ENCODE results near the gene TEKTIP1.
A peak's percentile ranks its signal among the peaks of the same experiment; 100 is the strongest.
"Not testable (repeated sequence)": the region's sequence is repeated elsewhere in the genome, so short reads cannot be mapped to it uniquely, and the experiment has no call there.

TEKTIP1 gene

DNA sequence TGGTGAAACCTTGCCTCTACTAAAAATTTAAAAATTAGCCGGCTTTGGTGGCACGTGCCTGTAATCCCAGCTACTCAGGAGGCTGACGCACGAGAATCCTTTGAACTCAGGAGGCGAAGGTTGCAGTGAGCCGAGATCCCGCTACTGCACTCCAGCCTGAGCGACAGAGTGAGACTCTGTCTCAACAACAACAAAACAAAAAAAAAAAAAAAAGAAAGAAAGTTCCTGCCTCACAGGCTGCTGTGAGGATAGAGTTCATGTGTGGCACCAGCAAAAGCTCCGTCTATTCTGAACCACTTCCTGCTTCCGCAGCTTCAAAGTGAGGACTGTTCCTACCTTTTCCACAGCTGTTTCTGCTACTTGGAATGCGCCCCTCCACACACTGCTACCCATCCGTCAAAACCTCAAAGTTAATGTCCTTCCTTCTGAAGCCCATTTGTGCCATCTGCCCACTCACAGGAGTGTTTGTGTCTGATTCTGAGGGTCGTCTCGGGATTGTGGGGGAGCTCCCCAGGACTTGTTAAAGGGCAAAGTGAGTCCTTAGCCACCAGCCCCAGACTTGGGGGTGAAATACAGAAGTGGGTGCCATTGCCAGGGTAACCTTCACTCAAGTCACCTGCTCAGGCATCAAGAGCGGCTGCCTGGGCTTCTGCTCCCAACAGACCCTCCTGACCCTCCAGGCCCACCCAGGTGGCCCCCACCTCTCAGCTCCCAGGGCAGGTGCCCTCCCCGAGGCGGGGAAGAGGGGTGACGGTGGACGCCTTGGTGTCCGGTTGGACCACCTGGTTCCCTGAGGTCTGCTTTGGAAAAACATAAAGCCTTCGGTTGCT, 15.5 kb downstream of the TEKTIP1 start:
- peaks cover 41% of the 10 kb centered on the region for H3K4me1 Mint-ChIP-seq
- no peaks in the 10 kb centered on the region for H3K9me3 Mint-ChIP-seq
- no peaks in the 10 kb centered on the region for H3K27me3 Mint-ChIP-seq
- no peaks in the 10 kb centered on the region for H3K36me3 Mint-ChIP-seq
- peak overlapping the region; percentile 87 for H3K27ac Mint-ChIP-seq
- peak overlapping the region; percentile 97 for H3K4me3 Mint-ChIP-seq

DNA sequence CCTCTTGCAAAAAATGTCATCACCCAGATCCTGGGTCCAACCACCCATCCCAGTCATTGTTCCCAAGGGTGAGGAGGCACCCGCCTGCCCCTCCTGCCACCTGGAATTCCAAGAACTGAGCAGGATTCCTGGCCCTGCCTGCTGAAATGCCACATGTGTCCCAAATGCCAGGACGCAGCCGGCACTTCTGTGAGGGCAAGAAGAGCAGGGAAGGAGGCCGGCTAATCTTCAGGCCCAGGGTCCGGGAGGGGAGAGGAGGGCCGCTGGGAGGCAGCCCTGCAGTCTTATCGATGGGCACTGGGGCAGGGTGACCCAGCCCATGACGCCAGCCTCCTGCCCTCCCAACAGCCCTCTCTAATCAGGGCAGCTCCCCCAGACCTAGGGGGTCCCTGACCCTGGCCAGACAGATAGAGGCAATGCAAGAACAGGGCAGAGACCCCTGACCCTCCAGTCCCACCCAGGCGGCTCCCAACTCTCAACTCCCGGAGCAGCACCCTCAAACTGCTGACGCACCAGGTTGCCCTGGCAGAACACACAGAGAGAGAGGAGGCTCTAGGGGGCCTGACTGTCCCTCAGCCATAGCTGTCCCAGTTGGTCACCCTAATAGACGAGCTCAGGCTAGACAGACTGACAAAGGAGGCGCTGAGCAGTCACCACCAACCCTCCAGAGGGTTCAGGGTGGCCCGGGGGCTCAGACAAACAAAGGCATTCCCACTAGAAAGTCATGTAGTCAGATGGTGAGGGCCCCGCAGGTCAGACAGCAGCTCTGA, 16.9 kb downstream of the TEKTIP1 start:
- Mint-ChIP-seq H3K9me3 (no peaks in the 10 kb centered on the region), H3K4me3 (peak overlapping the region; percentile 97), H3K27me3 (no peaks in the 10 kb centered on the region), H3K27ac (peak overlapping the region; percentile 96), H3K4me1 (peaks cover 41% of the 10 kb centered on the region), H3K36me3 (no peaks in the 10 kb centered on the region)

DNA sequence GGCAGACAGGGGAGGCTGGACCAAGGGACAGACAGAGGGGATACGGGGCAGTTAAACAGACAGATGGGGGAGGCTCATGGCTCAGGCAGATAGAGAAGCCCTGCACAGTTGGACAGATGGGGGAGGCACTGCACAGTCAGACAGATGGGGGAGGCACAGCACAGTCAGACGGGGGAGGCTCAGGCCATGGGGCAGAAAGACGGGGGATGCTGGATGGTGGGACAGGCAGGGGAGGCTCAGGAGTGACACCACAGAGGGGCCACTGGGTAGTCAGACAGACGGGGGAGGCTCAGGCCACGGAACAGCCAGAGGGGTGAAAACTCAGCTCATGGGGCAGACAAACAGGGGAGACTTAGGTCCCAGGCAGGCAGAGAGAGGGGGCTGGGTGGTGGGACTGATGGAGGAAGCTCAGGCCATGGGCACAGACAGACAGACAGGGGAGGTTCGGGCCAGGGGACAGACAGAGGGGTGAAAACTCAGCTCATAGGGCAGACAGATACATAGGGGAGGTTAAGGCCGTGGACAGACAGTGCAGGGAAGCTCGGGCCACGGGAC, 17.5 kb downstream of the TEKTIP1 start:
- Mint-ChIP-seq H3K4me1 (peaks cover 39% of the 10 kb centered on the region), H3K9me3 (no peaks in the 10 kb centered on the region), H3K27me3 (no peaks in the 10 kb centered on the region), H3K4me3 (peak overlapping the region; percentile 97), H3K36me3 (no peaks in the 10 kb centered on the region), H3K27ac (peak overlapping the region; percentile 96)

DNA sequence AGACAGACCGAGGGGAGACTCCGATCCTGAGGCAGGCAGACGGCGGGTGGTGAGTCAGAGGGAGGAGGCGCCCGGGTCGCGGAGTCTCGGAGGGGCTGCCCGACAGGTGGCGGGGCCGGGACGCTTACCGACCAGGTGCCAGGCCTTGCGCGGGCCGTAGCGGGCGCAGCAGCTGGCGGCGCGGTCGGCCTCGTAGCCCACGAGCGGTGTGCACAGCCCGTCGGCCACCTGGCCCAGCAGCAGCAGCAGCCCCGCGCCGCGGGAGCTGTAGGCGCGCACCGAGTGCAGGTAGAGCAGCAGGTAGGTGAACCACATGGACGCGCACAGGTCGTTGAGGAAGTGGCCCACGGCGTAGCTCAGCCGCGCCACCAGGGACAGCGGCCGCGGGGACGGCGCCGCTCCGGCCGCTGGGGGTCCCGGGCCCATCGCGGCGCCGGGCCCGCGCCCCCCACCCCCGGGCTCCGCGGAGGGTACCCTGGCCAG, 18.0 kb downstream of the TEKTIP1 start:
- Mint-ChIP-seq H3K36me3 (no peaks in the 10 kb centered on the region), H3K27ac (peak overlapping the region; percentile 96), H3K27me3 (no peaks in the 10 kb centered on the region), H3K4me3 (peak overlapping the region; percentile 97), H3K4me1 (peaks cover 35% of the 10 kb centered on the region), H3K9me3 (no peaks in the 10 kb centered on the region)

DNA sequence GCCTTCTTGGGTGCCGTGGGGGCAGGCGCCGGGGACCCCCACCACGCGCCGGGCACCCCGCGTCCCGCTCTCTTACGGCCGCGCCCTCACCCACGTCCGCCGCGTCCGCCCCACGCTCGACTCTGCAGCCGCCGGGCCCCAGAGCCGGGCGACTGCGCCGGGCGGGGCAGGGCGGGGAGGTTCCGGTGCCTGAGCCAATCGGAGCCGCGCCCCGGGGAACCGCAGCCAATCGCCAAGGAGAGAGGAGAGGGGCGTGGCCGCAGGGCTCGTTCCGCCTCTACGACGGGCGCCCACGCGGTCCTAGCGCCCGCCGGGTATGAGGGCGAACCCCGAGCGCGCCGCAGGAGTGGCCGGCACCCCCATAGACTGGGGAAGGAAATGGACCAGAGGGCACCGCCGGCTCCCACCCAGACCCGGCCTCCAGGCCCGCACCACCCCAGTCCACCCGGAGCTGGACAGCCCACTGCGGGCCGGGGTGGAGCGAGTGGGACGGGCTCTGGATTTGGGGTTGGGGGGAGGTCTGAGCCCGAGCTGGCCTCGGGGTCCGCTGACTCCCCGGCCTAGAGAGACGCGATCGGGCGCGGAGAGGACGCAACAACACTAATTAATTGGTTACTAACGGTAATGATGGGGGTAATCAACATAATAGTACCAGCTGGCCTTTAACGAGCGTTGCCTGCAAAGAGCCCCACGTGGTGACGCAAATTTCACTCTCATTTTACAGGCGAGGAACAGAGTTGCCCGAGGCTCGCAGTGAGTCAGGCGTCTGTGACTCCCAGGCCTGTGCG, 18.7 kb downstream of the TEKTIP1 start, which contains the start of gene MFSD12:
MFSD12 (minus strand) TSS at position 126 of the 788 bp plus-strand sequence. CDS start 183 bp downstream, outside the sequence.
- Mint-ChIP-seq H3K9me3 (no peaks in the 10 kb centered on the region), H3K27me3 (no peaks in the 10 kb centered on the region), H3K36me3 (no peaks in the 10 kb centered on the region), H3K4me3 (peak within 1 kb of the TSS; percentile 97), H3K4me1 (peaks cover 35% of the 10 kb centered on the region), H3K27ac (peak within 1 kb of the TSS; percentile 96)

DNA sequence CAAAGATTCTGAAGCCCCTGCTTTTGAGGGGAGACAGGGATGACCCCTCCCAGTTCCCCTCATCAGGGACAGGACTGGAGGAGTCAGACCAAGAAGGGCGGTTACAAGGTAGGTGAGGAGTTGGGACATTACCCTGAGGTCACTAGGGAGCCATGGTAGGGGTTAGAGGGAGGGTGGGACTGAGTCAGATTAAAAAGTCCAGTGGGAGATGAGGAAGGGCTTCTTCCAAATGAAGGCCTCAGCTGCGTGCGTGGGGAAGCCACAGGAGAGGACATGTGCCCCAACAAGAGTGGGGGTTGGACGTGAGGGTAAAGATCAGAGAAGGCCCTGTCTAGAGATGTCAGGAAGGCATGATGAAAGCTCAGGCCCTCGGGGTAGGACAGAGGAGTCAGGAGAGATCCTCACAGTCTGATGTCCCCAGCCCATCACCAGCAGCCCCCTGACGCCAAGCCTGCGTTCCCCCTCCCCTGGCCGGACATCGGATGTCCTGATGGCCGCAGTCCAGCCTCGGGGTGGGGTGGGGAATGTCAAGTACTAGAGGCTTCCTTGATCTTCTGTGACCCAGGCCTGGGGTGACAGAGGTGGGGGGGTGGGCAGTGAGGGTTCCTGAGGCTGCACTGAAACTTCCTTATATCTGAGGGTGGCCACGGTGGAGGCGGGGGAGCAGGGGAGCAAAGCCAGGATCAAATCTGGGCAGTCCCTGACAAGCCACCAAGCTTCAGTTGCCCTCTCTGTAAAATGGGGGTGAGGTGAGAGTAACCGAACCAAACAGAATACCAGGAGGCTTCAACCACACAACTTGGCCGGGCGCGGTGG, 24.9 kb downstream of the TEKTIP1 start:
- no peaks in the 10 kb centered on the region for H3K9me3 Mint-ChIP-seq

GRCh38 chr19:3565139-3565538, 26.2 kb downstream of the TEKTIP1 start:
- Mint-ChIP-seq H3K27me3 (no peaks in the 10 kb centered on the region), H3K36me3 (no peaks in the 10 kb centered on the region), H3K4me3 (no peak overlapping the region), H3K9me3 (no peaks in the 10 kb centered on the region), H3K27ac (no peak overlapping the region), H3K4me1 (no peaks in the 10 kb centered on the region)

More for the DNA sequence above, 24.9 kb downstream of the TEKTIP1 start:
- Mint-ChIP-seq H3K4me3 (no peak overlapping the region), H3K27ac (no peak overlapping the region), H3K4me1 (no peaks in the 10 kb centered on the region), H3K36me3 (no peaks in the 10 kb centered on the region), H3K27me3 (no peaks in the 10 kb centered on the region)

DNA sequence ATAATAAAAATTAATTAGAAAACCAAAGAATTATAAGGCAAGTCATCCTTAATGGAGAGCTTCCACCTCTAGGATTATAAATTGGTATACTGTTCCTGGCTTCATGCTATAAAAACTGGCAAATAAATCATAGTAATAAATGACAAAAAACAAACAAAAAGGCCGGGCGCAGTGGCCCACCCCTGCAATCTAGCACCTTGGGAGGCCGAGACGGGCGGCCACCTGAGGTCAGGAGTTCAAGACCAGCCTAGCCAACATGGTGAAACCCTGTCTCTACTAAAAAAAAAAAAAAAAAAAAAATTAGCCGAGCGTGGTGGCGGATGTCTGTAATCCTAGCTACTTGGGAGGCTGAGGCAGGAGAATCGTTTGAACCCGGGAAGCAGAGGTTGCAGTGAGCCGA, 31.1 kb downstream of the TEKTIP1 start:
- not testable (repeated sequence) for H3K4me1 Mint-ChIP-seq, H3K4me3 Mint-ChIP-seq, H3K36me3 Mint-ChIP-seq, H3K27me3 Mint-ChIP-seq, H3K9me3 Mint-ChIP-seq, H3K27ac Mint-ChIP-seq

DNA sequence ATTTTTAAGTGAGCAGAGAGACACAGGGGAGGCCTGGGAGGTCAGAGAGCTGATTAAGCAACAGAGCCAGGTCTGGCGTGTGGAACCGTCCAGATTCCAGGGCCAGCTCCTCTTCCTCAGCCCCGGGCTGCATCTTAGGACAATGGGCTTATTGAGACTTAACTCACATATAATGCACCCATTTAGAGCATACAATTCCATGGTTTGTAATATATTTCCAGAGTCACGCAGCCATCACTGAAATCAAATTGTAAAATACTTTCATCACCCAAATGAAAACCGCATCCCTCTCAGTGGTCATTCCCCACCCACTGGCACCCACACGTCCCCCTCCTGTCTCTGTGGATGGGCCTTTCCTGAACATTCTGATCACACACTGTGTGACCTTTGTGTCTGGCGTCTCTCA, 31.6 kb downstream of the TEKTIP1 start:
- no peaks in the 10 kb centered on the region for H3K9me3 Mint-ChIP-seq
- H3K27me3 Mint-ChIP-seq: no peaks in the 10 kb centered on the region
- no peak overlapping the region for H3K27ac Mint-ChIP-seq
- H3K4me1 Mint-ChIP-seq: peaks cover 8% of the 10 kb centered on the region
- H3K36me3 Mint-ChIP-seq: peaks cover 5% of the 10 kb centered on the region
- no peak overlapping the region for H3K4me3 Mint-ChIP-seq

DNA sequence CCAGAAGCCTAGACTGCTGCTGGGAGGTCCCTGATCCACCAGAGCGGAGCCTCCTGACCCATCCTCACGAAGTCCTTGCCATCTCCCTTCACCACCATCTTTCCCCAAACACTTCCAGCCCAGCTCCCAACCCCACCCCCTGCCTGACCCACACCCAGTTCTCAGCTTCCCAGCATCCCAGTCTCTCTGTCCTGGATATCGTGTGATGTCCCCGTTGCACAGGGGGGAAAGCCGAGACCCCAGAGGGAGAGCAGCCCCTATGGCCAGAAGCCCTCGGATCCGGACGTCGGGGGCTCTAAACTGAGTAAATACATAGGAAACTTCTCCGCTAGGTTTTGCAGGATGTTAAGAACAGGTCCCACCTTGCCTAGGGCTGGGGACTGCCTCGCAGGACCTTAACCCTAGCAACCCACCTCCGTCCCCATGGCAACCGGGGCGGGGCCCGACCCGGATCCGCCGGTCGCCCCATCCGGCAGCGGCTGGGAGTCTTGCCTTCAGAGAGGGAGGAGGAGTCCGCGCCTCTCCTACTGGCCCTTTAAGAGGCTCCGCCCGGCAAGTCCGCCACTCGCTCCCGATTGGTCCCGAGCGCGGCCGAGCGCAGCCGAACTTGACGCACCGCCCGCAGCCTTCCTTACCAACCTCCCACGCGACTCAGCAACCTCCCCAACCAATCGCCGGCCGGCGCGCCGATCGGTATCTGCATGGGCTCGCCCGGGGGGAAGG, 33.3 kb downstream of the TEKTIP1 start:
- peak overlapping the region; percentile 63 for H3K27ac Mint-ChIP-seq
- no peaks in the 10 kb centered on the region for H3K27me3 Mint-ChIP-seq
- peak overlapping the region; percentile 84 for H3K4me3 Mint-ChIP-seq
- no peaks in the 10 kb centered on the region for H3K9me3 Mint-ChIP-seq
- peaks cover 5% of the 10 kb centered on the region for H3K36me3 Mint-ChIP-seq
- peaks cover 8% of the 10 kb centered on the region for H3K4me1 Mint-ChIP-seq

GRCh38 chr19:3572855-3573161, 33.8 kb downstream of the TEKTIP1 start, which contains the start of gene HMG20B:
HMG20B (plus strand) TSS chr19:3572944; CDS start chr19:3573310, 366 bp downstream.
- Mint-ChIP-seq H3K36me3 (peaks cover 5% of the 10 kb centered on the region), H3K4me3 (peak within 1 kb of the TSS; percentile 84), H3K9me3 (no peaks in the 10 kb centered on the region), H3K27ac (peak within 1 kb of the TSS; percentile 63), H3K4me1 (peaks cover 8% of the 10 kb centered on the region), H3K27me3 (no peaks in the 10 kb centered on the region)

- no peak overlapping the region for H3K27ac Mint-ChIP-seq
- no peaks in the 10 kb centered on the region for H3K27me3 Mint-ChIP-seq
- no peaks in the 10 kb centered on the region for H3K9me3 Mint-ChIP-seq
- H3K36me3 Mint-ChIP-seq: peaks cover 5% of the 10 kb centered on the region
- H3K4me1 Mint-ChIP-seq: peaks cover 8% of the 10 kb centered on the region
- peak overlapping the region; percentile 84 for H3K4me3 Mint-ChIP-seq
Observed at GRCh38 chr19:3573162-3573857, 34.3 kb downstream of the TEKTIP1 start.

GRCh38 chr19:3573858-3574637, 35.1 kb downstream of the TEKTIP1 start:
- Mint-ChIP-seq H3K4me3 (peak overlapping the region; percentile 84), H3K36me3 (peaks cover 5% of the 10 kb centered on the region), H3K27ac (peak overlapping the region; percentile 77), H3K27me3 (no peaks in the 10 kb centered on the region), H3K9me3 (no peaks in the 10 kb centered on the region), H3K4me1 (peaks cover 8% of the 10 kb centered on the region)

All from activated naive CD4-positive, alpha-beta T cell treated with anti-CD3 and anti-CD28 coated beads, Interleukin-2, amount 50 U/mL, for 24 hours (primary cell).